Left lobe of liver (tissue), 2 donors: ENCODE results near the gene FAM185A. TPM values are rescaled to one million over a fixed set of nuclear protein-coding genes. Genes with fewer than 3 reads are reported as not detected.
"Not testable (repeated sequence)": the region's sequence is repeated elsewhere in the genome, so short reads cannot be mapped to it uniquely, and the experiment has no call there.

ENCODE experiments used
- ATAC-seq: fragments of 200-7000 bp; cut with Tn5 transposase; one replicate; pipeline ENCODE4 v1.9.1; 2020; ENCODE audit warnings: mild to moderate bottlenecking, moderate library complexity
- DNase-seq: peaks from one replicate; pipeline ENCODE4 v3.0.0-alpha.2; 2020; ENCODE audit warnings: low spot score
- total RNA-seq: library from RNA; stranded (reverse); gene quantifications from one replicate; pipeline ENCODE4 v1.2.1, GENCODE V29; 2021
- donor health status: DM: no; HTN: no; CAD: no; lungs with moderate emphysema.
- donor health status: DM: no; HTN: yes; CAD: no.

The FAM185A gene
- total RNA-seq, result 8.2 TPM

DNA sequence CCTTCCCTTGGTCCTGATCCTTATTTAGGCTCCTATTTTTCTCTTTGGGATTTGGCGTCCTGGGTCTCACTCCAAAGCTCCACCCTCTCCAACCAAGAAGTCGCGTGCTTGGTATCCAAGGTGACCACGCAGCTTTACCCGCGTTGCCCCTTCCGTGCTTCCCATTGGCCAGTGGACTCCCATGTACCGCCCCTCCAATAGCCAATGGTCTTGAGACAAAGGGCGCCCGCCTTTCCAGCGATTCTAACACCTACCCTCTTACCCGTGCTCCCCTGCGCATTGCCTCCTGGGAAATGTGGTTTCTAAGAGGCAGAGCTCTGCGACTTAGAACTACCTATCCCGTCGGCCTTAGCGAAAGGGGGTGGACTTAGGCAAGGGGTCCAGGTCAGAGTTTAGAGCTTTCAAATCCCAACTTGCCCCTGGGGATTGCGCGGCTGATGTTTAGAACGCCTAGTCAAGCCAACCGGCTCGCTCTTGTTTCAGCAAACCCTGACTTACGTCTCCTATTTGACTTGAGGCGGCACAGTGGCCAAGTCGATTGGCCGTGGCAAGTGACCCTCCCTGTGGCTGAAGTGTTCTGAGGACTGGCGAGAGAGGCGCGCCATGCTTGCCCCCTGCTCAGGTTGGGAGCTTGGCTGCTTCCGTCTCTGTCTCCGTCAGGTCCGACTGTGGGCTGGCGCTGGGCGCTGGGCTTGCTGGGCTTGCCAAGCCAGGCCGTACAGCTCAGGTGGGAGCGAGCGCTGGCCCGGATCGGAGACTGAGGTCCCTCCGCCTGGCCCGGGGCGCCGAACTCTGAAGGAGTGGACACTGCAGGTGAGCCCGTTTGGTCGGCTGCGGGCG is at the start of gene FAM185A:
Gene FAM185A (plus strand): TSS at position 395 of the 840 bp plus-strand sequence. CDS start 209 bp downstream, at position 604.
- ATAC-seq (peak; percentile 95), DNase-seq (peak; percentile 99)

DNA sequence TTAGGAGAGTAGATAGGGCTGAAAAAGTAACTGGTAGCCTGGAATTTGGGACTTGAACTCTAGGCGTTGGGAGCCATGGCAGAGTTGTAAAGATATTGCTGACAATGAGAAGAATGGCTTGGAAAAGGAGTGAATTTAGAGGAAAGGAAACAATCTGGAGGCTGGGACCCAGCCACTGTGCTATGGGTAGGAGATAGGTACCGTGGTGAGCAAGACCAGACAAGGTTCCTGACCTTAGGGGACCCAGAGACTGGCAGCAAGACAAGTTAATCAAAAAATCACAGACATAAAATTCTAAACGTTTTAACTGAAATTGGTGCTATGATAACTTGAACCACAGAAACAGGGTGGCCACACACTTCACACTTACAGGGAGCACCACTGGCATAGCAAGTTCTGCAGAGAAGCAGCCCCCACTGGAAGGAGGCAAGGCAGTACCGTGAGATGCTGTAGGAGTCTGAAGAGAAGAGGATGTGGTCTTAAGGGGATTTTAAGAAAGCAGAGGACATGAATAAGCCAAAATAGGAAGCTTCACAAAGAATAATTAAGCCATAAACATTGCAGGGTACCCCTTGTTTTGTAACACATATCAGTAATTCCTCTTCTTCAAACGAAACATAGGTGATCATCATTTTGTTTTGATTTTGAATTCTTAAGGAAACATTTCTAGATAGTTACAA is 35.6 kb upstream of the FAM185A start:
- DNase-seq, ATAC-seq: not testable (repeated sequence)

DNA sequence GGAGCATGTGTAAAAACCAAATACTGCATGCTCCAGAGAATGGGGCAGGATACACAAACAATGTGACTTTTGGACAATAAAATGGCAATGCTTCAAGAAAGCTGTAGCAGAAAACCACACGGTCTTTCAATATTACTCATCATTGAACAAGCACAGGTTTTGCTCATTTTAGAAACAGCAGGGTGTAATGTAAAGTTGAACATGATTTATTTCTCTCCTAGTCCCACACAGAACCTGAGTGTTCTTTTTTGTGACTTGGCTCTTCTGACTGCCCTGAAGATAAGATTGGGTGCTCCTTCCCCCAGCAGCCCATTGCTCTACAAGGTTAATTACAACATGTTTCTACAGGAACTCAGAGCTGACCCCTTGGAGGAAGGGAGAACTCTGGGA is 35.1 kb upstream of the FAM185A start:
- DNase-seq, result not testable (repeated sequence)
- peak; percentile 27 for ATAC-seq

DNA sequence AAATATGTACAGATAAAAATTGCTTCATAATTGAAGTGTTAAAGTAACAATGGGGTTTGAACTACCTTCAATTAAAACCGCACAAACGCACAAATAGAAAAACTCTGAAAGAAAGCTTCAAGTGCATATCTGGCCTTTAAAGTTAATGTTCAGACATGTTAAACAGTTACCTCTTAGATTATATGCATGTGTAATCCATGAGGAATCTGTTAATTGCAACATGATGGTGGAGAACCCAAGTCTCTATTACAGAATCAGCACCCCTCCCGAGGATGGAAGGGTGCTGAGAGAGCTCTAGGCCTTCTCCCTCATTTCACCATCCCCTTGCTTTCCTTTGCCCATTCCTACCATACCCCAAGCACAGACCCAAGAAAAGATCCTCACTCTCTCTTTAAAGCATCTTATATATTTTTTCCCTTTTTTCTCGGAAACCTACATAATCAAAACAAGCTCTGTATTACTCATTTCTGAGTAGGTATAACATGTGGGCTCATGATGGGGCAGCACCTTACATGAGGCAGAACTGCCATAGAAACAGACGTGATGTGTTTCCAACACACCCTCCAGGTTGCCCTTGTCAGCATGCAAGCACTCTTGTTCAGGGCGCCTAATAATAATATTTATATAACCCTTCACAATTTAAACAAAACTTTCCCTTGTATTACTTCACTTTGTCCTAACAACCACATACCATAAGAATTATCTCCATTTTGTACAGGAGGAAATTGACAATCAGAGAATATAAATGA is 33.9 kb upstream of the FAM185A start:
- not testable (repeated sequence) for ATAC-seq, DNase-seq

DNA sequence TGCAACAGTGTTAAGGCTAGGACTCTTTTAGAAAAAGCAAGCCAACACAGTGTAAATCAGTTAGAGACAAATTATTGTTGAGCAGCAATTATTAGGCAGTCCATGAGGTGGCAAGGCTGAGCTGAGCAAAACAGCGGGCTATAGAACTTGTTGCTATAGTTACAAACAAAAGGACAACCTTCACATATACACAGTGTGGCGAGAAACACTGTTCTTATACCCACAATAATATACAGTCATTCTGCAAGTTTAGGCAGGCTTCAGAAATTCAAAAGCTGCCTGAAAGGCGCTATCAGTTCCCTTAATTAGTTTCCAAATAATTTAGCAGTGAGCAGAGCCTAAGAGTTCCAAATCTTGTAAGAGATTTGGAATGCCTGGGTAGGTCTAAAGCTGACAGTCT is 33.1 kb upstream of the FAM185A start:
- not testable (repeated sequence) for DNase-seq, ATAC-seq

DNA sequence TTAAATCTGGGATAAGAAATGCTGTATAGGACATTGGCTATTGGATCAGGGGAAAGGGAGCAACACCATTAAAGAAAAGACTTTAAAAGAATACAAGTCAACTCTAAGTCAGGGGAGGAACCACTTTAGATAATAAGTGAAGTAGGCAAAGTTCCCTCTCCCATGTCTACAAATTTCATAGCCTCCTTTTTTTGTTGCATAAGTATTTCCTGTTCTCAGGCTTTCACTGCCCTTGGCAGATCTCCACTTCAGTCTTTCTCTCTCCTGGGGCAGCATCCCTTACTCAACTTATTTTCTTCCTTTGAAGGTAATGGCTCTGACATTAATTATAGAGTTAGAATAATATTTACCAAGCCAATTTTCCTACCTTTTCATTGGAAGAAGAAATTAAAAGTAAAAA is 30.3 kb upstream of the FAM185A start:
- not testable (repeated sequence) for DNase-seq, ATAC-seq

DNA sequence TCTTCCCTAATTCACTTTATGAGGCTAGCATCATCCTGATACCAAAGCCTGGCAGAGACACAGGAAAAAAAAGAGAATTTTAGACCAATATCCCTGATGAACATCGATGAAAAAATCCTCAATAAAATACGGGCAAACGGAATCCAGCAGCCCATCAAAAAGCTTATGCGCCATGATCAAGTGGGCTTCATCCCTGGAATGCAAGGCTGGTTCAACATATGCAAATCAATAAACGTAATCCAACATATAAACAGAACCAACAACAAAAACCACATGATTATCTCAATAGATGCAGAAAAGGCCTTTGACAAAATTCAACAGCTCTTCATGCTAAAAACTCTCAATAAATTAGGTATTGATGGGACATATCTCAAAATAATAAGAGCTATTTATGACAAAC is 22.6 kb upstream of the FAM185A start:
- DNase-seq, ATAC-seq: not testable (repeated sequence)

DNA sequence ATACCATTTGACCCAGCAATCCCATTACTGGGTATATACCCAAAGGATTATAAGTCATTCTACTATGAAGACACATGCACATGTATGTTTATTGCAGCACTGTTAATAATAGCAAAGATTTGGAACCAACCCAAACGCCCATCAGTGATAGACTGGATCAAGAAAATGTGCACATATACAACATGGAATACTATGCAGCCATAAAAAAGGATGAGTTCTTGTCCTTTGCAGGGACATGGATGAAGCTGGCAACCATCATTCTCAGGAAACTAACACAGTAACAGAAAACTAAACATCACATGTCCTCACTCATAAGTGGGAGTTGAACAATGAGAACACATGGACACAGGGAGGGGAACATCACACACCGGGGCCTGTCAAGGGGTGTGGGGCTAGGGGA is 19.1 kb upstream of the FAM185A start:
- not testable (repeated sequence) for ATAC-seq, DNase-seq

DNA sequence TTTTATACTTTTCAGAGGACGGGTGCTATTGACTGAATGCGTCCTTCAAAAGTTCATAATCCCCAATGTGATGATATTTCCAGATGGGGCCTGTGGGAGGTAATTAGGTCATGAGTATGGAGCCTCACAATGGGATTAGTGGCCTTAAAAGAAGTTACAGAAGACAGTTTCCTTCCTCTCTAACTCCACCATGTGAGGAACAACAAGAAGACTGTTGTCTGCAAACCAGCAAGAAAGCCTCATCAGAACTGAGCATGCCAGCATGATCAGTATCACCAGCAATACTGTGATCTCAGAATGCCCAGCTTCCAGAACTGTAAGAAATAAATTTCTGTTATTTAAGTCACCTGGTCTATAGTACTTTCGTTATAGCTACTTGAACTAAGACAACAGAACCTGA is 18.4 kb upstream of the FAM185A start:
- not testable (repeated sequence) for ATAC-seq, DNase-seq

DNA sequence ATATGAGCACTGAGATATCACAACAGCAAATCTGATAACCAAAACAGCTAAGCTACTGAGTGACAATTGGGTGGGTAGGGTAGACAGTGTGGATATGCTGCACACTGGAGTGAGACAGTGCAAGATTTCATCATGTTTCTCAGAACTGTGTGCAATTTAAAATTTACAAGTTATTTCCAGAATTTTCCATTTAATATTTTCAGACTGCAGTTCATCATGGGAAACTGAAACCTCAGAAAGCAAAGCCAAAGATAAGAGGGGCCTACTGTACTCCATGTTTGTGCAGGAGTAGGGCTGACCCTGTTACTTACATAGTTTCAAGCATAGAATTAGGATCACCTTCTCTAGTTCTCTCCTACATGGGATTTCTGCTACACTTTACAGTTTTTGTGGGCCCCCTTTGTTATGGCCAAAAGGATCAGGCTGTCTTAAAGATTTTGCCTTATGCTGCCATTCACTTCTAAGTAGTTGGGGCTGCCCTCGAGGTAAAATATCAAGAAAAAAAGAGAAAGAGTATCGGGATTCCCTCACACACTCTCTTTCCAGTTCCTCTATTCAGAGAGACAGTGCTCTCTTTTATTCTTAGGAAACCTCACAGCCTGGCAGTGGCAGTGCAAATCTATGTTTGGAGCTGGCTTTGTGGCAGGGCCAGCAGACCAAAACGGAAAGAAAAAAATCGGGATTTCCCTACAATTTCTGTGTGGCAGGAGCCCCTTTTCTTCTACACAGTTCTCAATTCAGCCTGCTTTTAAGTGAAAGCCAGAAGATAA is 6.6 kb upstream of the FAM185A start:
- not testable (repeated sequence) for DNase-seq, ATAC-seq

DNA sequence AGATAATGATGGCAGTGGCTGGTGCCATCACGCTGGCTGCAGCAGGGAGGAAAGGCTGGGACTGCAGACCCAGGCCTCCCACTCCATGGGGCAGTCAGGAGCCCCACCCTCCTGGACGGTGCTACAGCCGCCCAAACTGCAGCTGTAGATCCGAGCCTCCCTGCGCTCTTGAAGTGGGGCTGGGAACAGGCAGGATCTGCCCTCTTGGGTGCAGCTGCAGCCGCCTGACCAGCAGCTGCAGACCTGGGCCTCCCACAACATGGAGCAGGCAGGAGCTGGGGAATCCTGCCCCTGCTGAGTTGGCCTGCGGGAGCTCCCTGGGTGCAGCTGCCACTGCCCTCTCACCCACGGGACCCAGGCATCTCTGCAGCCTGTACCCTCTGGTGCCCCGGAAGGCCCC is 4.9 kb upstream of the FAM185A start:
- not testable (repeated sequence) for DNase-seq, ATAC-seq

DNA sequence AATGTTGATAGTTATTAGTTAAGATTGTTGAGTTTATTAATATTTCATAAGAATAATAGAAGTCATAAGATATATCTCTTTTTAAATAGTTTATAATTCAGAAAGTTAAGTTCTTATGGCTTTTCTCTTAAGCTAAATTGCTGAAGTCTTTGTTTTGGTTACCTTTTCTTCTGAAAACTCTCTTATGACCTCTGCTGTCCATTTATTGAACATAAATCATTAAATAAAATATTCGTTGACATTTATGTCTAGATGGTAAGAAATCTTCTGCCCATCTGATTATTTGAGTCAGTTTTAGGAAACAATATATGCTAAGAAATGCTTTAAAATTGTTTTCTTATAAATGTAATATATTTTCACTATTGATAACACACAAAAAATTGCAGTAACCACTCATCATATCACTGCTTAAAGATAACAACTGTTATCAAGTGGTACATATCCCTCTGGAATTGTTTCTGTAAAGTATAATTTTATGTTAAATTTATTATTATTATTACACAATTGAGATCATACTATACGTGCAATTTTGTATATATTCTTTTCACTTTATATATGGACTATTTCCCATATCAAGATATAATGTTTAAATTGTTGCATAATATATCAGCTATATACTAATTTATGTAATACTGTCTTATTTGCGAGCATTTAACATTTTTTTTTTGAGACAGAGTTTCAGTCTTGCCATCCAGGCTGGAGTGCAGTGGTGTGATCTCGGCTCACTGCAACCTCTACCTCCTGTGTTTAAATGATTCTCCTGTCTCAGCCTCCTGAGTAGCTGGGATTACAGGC is 3.1 kb upstream of the FAM185A start:
- not testable (repeated sequence) for ATAC-seq, DNase-seq

DNA sequence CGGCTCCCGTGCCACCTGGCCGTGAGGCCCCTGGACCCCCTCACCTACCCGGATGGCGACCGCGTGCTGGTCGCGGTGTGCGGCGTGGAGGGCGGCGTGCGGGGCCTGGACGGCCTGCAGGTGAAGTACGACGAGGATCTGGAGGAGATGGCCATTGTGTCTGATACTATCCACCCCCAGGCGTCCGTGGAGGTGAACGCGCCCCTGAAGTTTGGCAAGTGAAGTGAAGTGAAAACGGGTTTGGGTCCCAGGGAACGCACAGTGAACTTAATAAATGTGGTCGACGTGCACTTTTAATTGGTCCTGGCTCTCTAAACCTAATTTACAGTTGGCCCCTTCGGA is 617 bp downstream of the FAM185A start:
- ATAC-seq, result peak; percentile 13
- not testable (repeated sequence) for DNase-seq

DNA sequence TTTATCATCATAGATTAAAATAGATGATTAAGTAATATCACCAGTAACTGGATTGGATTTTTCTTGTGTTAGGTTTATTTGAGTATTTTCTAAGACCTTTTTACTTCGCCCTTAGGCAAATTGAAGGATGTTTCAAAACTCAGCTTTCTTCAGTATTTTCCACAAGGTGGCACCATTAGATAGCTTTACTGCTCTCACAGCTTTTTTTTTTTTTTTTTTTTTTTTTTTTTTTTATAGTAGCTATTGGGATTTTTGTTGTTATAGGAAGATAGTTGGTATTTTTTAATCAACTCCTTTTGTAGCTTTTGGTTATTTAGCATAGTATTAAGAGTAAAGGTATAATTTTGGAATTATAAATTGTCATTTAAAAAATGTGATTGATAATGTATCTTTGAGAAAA is 9.4 kb downstream of the FAM185A start:
- DNase-seq, result not testable (repeated sequence)
- ATAC-seq, result peak; percentile 63

DNA sequence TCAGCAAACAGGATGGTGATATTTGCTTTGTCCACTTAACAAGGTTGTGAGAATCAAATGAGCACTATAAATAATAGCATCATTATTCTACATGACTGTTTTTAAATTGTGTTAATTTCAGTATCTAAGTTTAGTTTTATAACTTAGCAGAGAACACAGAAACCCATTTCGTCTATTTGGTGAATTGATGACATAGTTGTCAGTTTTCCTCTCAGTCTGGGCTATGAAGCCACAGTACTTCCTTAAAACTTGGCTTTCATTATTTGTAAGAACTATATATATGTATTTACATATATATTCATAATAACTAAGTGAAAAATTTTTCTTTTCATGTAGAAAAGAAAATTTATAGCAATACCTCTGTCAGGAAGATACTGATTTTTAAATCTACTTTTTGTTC is 11.1 kb downstream of the FAM185A start:
- ATAC-seq, DNase-seq: not testable (repeated sequence)

DNA sequence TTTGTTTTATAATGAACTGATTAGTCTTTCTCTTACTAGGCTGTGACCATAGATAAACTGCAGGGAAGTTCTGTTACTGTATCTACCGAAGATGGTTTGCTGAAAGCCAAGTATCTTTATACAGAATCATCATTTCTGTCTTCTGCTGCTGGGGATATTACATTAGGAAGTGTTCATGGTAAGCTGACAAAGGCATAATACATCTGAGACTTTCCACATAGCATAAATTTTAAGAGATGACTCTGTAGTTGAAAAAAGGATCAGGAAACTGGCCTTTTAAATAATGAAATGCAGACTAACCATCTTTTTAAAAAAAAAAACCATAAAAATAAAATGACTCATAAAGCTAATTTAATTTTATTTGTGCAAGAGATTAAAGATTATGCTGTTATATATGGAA is 12.4 kb downstream of the FAM185A start:
- not testable (repeated sequence) for ATAC-seq, DNase-seq

DNA sequence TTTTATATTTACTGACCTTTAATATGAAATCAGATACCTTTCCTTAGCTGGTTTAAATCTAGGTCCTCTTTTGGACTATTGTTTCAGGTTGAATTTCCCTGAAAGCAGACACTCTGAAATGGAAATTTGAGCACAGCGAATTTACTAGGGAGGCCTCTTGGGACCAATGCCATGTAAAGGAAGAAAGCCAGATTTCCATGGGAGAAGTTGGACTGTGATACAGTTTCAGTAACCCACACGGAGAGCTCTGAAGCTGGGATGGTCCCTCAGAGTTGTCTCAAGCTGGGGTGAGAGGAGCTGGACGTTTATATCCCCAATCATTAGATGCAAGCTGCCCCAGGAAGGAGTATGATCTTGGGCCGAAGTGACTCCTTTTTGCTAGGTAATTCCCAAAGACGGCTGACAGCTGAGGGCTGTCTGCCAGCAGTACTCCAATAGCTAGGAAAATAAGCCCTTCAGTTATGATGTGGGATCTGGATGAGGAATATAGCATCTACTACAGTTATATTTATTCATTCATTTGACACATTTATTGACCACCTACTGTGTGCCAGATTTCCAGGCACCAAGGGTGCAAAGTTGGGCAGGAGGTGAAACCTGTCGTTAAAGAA is 14.6 kb downstream of the FAM185A start:
- not testable (repeated sequence) for DNase-seq
- peak; percentile 67 for ATAC-seq

DNA sequence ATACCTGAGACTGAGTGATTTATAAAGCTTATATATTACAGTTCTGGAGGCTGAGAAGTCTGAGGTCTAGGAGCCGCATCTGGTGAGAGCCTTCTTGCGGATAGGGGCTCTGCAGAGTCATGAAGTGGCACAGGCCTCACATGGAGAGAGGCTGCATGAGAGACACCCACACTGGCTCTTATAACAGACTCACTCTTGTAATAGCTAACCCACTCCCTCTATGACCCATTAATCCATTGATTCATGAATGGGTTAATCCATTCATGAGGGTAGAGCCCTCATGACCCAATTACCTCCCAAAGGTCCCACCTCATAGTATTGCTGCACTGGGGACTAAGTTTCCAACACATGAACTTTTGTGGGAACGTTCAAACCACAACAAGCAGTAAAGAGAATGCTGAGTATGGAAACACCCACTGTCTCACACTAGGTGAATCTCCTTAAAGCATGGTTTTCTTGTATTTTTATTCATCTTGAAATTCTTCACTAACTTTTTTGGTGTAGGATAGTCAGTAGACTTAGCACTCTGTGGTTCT is 20.9 kb downstream of the FAM185A start:
- ATAC-seq, result not testable (repeated sequence)

DNA sequence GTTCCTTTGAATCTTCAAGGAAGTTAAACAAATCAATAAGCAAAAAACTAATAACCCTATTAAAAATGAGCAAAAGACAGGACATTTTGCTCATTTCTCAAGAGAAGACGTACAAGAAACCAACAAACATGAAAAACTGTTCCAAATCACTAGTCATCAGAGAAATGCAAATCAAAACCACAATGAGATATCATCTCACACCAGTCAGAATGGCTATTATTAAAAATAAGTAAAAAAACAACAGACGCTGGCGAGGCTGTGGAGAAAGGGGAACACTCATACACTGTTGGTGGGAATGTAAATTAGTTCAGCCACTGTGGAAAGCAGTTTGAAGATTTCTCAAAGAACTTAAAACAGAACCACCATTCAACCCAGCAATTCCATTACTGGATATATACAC is 21.7 kb downstream of the FAM185A start:
- ATAC-seq, result not testable (repeated sequence)

More for the DNA sequence above, 20.9 kb downstream of the FAM185A start:
- not testable (repeated sequence) for DNase-seq

More for the DNA sequence above, 21.7 kb downstream of the FAM185A start:
- not testable (repeated sequence) for DNase-seq
